Activated naive CD8-positive, alpha-beta T cell treated with anti-CD3 and anti-CD28 coated beads for 36 hours (primary cell): ENCODE data around the gene VAC14. TPM values are rescaled to one million over a fixed set of nuclear protein-coding genes. Genes with fewer than 3 reads are reported as not detected.

Experiments
- total RNA-seq, 2 experiments: library from RNA; stranded (reverse); gene quantifications; one replicate each; pipeline ENCODE4 v1.2.3, GENCODE V29; 2021

VAC14 gene
- total RNA-seq, 2 experiments from 2014 or later: 36.0 to 37.5 TPM

Other genes with a start within 250 kb of the VAC14 start
- under 1 TPM in 1 of 2 experiments, not detected in 1; 0.22 TPM for gene IL34, start 154.6 kb downstream of the VAC14 start, total RNA-seq
- gene MTSS2, start 115.1 kb downstream of the VAC14 start, total RNA-seq: 1 to 10 TPM; 6.9 to 9.2 TPM